GM18870 (cell line): ENCODE results near the gene FCSK.

Experiments
- ATAC-seq: cut with Tn5 transposase; IDR thresholded peaks from one replicate; pipeline ENCODE4 v1.9.1; 2021; ENCODE audit warnings: moderate library complexity; ENCODE audit not compliant: unreplicated experiment

Gene FCSK

DNA sequence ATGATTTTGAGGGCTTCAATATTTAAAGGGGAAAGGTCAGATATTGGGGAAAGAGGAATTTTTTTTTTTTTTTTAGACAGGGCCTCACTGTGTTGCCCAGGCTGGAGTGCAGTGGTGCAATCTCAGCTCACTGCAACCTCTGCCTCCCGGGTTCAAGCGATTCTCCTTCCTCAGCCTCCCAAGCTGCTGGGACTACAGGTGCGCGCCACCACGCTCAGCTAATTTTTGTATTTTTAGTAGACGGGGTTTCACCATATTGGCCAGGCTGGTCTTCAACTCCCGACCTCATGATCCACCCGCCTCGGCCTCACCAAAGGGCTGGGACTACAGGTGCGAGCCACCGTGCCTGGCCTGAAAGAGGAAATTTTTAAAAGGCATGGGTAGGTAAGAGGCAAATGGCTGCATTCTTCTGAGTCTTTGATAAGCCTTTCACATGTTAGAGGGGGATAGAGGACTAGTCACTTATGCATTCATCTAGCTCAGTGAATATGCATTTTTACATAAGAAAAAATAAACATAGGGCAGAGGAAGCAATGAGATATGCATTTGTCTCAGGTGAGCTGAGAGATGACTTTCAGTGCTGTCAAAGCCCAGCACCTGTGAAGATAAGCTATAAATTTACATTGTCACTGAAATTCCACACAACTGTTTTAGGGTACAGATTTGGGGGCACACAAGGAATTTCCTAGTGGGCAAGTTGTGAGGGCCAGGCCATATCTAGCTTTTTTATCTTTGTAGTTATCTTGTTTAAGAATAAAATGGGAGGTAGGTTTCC is 1.1 kb upstream of the FCSK start:
- no peak for ATAC-seq

DNA sequence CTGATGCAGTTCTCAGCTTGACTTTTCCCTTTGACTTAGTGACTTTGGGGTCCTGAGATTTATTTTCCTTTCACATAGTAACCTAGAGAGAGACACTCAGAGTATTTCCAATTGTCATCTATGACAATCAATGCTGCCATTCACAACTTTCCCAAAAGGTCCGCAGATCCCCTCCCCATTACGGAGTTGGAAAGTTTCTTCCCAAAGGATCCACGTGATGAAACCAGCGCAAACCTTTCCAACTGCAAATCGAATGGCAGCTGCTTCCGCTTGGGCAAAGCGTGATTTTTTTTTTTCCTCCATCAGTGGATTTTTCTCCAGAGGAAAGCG is 538 bp upstream of the FCSK start:
- peak; percentile 7 for ATAC-seq

DNA sequence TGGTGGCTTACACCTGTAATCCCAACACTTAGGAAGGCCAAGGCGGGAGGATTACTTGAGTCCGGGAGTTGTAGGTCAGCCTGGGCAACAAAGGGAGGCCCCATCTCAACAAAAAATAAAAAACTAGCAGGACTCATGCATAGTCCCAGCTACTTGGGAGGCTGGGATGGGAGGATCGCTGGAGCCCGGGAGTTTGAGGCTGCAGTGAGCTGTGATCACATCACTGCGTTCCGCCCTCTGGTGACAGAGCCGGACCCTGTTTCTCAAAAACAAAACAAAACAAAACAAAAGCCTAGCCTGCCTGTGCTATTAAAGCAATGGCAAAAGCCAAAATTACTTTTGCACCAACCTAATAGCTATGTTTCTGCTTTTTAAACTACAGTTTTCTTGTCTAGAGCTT is 1.5 kb downstream of the FCSK start:
- ATAC-seq = no peak

DNA sequence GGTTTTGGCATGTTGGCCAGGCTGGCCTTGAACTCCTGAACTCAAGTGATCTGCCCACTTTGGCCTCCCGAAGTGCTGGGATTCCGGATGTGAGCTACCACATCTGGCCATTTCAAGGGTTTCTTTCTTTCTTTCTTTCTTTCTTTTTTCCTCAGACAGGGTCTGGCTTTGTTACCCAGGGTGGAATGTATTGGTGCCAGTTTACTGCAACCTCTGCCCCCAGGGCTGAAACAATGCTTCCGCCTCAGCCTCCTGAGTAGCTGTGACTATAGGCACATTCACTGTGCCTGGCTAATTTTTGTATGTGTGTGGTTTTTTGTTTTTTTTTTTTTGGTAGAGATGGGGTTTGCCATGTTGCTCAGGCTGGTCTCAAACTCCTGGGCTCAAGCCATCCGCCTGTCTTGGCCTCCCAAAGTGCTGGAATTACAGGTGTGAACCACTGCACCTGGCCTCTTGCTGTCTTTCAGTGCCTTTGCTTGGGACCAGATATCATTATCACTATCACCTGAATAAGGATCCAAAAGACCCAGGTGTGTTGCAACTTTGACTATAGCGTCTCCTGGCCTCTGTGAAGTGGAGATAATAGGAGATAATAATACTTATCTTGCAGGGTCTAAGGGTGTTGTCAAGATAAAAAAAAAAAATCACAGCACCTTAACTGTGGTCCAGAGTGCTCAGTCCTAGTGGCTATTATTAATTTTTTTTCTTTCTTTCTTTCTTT is 3.2 kb downstream of the FCSK start:
- ATAC-seq = no peak

DNA sequence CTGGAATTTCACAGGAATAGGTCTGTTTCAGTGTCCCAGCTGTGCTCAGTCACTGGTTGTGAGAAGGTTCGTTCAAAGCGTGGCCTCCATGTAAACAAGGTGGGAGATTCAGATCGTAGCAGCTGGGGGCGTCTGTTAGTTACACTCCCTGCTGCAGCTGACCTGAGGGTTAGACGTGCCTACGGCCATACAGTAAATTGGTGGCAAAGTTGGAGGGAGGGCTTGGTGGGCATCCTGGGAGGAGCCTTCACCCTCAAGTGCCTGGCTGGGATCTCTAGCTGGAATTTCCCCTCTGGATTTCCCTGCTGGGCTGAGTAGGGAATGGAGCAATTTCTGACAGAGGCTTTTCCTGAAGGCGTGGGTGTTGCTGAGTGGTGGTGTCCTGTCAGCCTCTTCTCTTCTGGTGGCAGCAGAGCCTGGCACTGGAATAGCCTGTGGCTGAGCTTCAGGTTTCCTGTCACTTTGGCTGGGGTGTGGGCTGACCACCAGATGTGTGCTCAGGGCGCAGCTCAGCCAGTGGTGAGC is 6.4 kb downstream of the FCSK start:
- no peak for ATAC-seq

DNA sequence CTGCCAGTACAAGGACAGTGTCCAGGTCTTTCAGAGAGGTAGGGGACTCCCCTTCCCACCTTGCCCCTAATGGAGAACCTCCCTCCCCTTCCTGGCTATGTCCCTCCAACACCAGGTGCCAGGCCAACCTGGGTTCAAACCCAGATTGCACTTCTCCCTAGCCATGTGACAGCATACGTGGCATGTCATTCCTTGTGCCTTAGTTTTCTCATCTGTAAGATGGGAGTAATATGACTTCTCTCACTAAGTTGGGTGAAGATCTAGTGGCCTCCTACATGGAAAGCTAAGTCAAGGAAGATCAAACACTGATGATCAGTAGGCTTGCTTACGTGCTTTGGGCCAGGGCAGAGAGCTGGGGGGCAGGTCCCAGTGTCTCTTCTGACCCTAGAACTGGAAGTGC is 8.8 kb downstream of the FCSK start:
- no peak for ATAC-seq

DNA sequence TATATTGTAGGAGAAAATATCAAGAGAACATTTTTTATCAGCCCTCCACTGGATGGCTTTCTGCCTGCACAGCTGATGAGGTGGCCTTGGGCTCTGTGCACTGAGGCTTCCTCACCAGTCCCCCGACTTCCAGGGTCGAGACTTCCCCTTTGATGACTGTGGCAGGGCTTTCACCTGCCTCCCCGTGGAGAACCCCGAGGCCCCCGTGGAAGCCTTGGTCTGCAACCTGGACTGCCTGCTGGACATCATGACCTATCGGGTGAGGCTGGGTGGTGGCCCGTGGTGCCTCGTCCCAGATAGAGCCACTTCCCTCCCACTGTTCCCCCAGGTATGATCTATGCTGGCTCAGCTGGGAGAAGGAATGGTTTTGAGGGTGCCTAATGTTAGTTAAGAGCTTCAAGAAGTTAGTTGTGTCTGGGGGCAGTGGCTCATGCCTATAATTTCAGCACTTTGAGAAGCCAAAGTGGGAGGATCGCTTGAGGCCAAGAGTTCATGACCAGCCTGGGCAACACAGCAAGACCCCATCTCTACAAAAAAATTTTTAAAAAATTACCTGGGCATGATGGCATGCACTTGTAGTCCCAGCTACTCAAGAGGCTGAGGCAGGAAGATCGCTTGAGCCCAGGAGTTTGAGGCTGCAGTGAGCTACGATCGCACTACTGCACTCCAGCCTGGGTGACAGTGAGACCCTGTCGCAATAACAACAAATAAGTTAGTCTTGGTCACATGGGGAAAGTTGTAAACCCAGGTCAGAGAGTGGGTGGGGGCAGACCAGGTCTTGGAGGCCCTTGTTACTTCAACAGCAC is 11.8 kb downstream of the FCSK start:
- no peak for ATAC-seq

DNA sequence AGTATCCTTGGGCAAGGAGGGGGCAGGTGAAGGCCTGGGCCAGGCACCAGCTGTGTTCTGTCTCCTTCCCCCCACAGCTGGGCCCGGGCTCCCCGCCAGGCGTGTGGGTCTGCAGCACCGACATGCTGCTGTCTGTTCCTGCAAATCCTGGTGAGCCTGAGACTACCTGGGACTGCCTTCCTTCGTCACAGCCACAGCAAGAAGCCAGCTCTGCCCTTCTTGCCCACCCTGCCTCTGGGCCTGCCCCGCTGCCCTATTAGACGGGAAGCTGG is 12.3 kb downstream of the FCSK start:
- ATAC-seq = no peak

DNA sequence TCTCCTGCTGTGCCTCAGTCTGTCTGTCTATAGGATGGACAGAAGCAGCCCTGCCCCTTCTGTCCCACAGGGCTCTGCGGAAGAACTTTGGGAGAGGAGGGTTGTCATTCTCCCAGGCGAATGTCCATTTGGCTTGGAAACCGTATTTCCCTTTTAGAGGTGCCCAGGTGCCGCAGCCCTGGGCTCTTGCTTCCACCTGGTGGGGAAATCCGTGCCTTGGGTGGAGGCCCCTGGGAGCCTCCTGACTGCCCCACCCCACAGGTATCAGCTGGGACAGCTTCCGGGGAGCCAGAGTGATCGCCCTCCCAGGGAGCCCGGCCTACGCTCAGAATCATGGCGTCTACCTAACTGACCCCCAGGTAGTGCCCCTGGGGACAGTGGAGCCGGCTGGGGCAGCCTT is 12.7 kb downstream of the FCSK start:
- no peak for ATAC-seq

DNA sequence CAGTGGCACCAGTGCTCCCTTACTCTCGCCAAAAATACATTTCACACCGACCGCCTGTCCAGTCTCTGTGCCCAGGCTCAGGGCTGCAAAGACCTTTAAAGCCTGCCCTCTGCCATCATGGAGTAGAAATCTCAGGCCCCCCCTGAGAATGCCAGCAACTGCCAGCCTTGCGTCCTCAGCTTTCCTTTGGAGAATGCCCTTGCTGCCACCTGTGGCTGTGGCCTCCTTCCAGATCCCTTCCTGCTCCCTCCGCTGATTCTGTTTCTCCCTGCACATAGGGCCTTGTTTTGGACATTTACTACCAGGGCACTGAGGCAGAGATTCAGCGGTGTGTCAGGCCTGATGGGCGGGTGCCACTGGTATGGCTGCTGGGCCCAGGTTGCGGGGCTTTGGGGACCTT is 13.2 kb downstream of the FCSK start:
- ATAC-seq = no peak

DNA sequence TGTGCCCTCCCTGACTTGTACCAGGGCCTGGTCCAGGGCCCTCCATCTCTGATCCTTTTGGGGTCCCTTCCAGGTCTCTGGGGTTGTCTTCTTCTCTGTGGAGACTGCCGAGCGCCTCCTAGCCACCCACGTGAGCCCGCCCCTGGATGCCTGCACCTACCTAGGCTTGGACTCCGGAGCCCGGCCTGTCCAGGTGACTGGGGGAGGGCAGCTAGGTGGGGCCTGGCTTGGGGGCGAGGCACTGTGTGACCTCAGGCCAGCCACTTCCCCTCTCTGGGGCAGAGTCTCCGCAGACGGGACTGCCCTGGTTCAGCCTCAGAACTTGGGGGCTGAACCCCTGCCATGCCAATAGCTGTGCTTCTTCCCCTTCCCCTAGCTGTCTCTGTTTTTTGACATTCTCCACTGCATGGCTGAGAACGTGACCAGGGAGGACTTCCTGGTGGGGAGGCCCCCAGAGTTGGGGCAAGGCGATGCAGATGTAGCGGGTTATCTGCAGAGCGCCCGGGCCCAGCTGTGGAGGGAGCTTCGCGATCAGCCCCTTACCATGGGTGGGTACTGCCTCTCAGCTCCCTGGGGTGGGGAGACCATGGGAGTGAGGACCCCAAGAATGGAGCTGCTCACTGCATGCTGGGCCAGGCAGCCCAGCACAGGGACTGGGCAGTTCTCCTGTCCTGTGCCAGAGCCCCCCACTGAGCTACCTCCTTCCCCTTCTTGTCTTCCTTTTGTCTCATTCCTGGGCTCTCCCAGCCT is 14.6 kb downstream of the FCSK start:
- ATAC-seq = no peak

DNA sequence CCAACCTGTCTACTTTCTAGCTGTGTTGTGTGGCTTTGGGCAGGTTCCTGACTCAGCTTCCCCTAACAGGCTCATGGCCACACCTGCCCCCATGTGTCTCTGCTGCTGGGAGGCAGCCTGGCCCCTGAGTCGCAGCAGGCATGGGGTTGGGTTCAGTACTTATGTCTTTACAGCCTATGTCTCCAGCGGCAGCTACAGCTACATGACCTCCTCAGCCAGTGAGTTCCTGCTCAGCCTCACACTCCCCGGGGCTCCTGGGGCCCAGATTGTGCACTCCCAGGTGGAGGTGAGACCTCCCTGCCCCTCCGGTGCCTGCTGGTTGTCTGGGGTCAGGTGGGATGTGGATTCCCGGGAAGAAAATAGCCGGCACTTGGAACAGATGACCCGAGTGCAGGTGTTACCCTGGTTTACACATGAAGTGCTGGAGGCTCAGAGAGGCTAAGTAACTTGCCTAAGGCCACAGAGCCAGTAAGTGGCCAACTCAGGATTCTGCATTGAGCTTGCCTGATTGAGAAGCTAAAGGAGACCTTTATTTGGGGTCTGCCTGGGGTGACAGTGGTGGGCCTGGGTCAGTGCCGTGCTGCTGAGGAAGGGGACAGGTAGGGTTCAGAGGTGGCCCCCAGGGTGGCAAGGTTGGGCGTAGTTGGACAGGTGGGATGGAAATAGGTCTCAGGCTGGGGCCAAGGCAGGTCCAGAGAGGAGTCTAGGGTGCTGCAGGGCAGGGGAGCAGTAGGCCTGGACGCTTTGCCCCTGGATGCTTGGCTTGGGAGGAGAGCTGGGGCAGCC is 15.9 kb downstream of the FCSK start:
- no peak for ATAC-seq

DNA sequence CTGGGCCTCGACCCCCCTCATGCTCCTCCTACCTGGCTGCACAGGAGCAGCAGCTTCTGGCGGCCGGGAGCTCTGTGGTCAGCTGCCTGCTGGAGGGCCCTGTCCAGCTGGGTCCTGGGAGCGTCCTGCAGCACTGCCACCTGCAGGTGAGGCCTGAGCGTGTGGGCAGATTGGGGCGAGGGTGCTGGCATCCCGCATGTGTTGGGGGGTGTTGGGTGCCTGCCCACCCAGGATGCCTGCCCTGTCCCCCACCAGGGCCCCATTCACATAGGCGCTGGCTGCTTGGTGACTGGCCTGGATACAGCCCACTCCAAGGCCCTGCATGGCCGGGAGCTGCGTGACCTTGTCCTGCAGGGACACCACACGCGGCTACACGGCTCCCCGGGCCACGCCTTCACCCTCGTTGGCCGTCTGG is 16.5 kb downstream of the FCSK start:
- no peak for ATAC-seq

DNA sequence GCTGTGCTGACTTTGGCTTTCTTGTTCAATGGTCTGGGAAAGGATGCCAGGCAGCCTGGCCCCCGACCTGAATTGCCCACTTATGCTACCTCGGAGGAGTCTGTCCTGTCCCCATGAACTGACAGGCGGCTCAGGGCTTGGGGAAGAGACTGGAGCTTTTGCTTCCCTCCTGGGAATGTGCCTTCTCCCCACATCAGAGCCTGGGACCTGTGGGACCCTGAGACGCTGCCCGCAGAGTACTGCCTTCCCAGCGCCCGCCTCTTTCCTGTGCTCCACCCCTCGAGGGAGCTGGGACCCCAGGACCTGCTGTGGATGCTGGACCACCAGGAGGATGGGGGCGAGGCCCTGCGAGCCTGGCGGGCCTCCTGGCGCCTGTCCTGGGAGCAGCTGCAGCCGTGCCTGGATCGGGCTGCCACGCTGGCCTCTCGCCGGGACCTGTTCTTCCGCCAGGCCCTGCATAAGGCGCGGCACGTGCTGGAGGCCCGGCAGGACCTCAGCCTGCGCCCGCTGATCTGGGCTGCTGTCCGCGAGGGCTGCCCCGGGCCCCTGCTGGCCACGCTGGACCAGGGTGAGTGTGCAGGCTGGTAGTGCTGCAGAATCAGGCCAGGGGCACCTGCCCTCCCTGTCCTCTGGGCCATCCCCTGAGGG is 18.5 kb downstream of the FCSK start:
- no peak for ATAC-seq

DNA sequence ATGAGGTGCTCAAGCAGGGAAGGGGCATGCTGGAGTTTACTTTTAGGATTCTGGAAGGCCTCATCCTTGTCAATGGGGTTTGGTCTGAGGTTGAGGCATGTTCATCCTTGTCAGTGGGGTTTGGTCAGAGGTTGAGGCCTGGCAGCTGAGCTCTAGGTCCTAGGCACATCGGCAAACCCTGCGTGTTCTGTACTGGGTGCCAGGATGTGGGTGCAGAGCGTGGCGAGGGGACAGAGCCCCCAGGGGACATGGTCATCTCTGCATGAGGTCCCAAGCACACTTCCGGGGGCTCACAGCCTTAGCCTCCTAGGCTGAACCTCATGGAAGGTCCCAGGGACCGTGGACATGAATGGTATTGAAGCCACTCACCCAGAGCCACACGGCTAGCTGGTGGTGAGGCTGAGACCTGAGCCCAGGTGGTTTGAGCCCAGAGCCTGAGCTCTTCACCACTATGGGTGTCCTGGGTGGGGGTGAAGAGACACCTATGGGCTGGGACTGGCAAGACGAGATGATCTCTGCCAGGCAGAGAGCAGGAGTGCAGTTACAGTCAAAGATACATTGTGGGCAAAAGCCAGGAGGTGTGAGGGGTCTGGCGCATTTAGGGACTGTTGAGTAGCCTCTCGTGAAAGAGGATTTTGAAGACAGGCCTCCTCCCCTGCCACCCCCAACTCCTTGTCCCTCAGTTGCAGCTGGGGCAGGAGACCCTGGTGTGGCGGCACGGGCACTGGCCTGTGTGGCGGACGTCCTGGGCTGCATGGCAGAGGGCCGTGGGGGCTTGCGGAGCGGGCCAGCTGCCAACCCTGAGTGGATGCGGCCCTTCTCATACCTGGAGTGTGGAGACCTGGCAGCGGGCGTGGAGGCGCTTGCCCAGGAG is 19.3 kb downstream of the FCSK start:
- no peak for ATAC-seq

DNA sequence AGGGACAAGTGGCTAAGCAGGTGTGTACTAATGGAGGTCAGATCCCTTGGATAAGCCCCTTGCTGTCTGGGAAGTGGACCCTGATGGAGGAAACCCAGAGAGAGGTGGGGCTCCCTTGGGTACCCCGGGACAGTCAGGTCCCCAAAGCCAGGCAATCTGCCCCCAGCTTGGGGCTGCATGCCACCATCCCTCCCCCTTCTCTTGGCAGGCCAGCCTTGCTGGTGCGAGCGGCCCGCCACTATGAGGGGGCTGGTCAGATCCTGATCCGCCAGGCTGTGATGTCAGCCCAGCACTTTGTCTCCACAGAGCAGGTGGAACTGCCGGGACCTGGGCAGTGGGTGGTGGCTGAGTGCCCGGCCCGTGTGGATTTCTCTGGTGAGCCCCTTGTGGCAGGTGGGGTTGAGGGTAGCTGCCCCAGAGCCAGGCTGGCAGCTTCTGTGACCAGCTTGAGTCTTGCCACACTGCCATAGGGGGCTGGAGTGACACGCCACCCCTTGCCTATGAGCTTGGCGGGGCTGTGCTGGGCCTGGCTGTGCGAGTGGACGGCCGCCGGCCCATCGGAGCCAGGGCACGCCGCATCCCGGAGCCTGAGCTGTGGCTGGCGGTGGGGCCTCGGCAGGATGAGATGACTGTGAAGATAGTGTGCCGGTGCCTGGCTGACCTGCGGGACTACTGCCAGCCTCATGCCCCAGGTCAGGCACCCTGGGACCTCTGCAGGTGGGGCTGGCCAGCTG is 20.1 kb downstream of the FCSK start:
- no peak for ATAC-seq

DNA sequence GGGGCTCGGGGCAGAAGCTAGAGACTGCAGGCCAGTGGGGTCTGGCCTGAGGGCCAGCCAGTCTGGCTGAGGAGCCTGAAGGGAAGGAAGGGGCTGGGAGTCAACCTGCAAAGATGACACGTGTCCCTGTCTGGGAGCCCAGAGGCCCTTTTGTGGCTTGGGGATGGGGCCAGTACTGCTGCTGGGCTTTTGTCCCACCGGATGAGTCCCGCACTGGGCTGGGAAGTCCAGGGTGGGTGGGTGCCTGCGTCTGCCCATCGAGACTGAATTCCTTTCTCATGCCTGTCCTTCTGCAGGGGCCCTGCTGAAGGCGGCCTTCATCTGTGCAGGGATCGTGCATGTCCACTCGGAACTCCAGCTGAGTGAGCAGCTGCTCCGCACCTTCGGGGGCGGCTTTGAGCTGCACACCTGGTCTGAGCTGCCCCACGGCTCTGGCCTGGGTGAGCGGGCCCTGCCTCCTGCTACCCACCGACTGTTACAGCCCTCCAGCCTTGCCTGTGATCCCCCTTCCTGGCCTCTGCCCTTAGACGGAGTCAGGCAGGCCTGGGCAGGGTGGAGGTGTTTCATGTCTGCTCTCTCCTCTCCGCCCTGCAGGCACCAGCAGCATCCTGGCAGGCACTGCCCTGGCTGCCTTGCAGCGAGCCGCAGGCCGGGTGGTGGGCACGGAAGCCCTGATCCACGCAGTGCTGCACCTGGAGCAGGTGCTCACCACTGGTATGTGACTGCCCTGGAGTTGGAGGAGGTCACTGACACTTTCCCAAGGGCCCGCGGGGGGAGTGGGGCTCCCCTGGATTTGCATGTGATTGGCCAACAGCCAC is 20.9 kb downstream of the FCSK start:
- ATAC-seq = no peak
